Heart right ventricle (tissue), 16 donors: ENCODE measurements around the gene BCL10. TPM values are rescaled to one million over a fixed set of nuclear protein-coding genes. Genes with fewer than 3 reads are reported as not detected.
A peak's percentile ranks its signal among the peaks of the same experiment; 100 is the strongest.
"Not testable (repeated sequence)": the region's sequence is repeated elsewhere in the genome, so short reads cannot be mapped to it uniquely, and the experiment has no call there.

Experiments
- ATAC-seq, 8 donors: fragments of 200-7000 bp; cut with Tn5 transposase; one replicate each; pipeline ENCODE4 v1.9.1; 2020; ENCODE audit warnings: mild to moderate bottlenecking in 8 of 8, moderate library complexity in 8 of 8, moderate number of reproducible peaks in 1 of 8
- DNase-seq, 2 donors: peaks; one replicate each; pipeline ENCODE4 v3.0.0-alpha.2; 2020
- H3K27ac ChIP-seq, 10 donors: fragments of 200-600 bp; sonication (generic) in 2 of 10; one replicate each; pipeline versions ENCODE4 v1.5.0 to v1.8.0; 2020 to 2022; ENCODE audit warnings: mild to moderate bottlenecking in 3 of 10
- H3K27me3 ChIP-seq, 7 donors: fragments of 200-600 bp; one replicate each; pipeline ENCODE4 v1.8.0; 2021 to 2022; ENCODE audit warnings: mild to moderate bottlenecking in 2 of 7
- H3K36me3 ChIP-seq, 9 donors: fragments of 200-600 bp; sonication (generic) in 1 of 9; one replicate each; pipeline versions ENCODE4 v1.5.0 to v1.8.0; 2020 to 2022; ENCODE audit warnings: mild to moderate bottlenecking in 2 of 9
- H3K4me1 ChIP-seq, 9 donors: fragments of 200-600 bp; sonication (generic) in 1 of 9; one replicate each; pipeline versions ENCODE4 v1.5.0 to v1.8.0; 2020 to 2022; ENCODE audit warnings: mild to moderate bottlenecking in 4 of 9
- H3K4me3 ChIP-seq, 10 donors: fragments of 200-600 bp; sonication (generic) in 2 of 10; one replicate each; pipeline versions ENCODE4 v1.5.0 to v1.8.0; 2020 to 2022; ENCODE audit warnings: mild to moderate bottlenecking in 7 of 10, moderate library complexity in 2 of 10
- H3K9me3 ChIP-seq, 11 donors: fragments of 200-600 bp in 10 of 11; sonication (generic) in 2 of 11; one replicate each; pipeline versions ENCODE4 v1.5.0 to v1.8.0; 2013 to 2022; ENCODE audit warnings: mild to moderate bottlenecking in 2 of 11, control low read depth in 1 of 11, moderate library complexity in 1 of 11
- CTCF ChIP-seq, 9 donors: fragments of 200-600 bp; sonication (generic) in 2 of 9; IDR thresholded peaks; one replicate each; pipeline versions ENCODE4 v1.5.0 to v1.8.0; 2021 to 2022; ENCODE audit warnings: antibody characterized with exemption in 9 of 9, mild to moderate bottlenecking in 5 of 9, moderate library complexity in 1 of 9
- WGBS, 2 donors: extraction: QIAGEN DNeasy Blood & Tissue Kit; methylation state at CpG; one replicate each; pipeline ENCODE4 v1.1.7; 2013; ENCODE audit warnings: inconsistent platforms in 1 of 2; 5-methylcytosine and 5-hydroxymethylcytosine counted together
- intact Hi-C, 10 donors: fragments of 100-400 bp; cut with DNase I; formaldehyde crosslinking; loops; one replicate each; pipeline versions ENCODE4 v1.11.1 to v1.14.2; 2022
- polyA plus RNA-seq, 2 donors: library from polyadenylated mRNA; stranded (reverse); fragments of 200-250 nt; gene quantifications; one replicate each; pipeline ENCODE4 v1.2.3, GENCODE V29; 2013
- total RNA-seq, 10 donors: library from RNA; stranded (reverse); fragmentation: NEBNext Ultra II Directional in 3 of 10; extraction: Animal tissue kit (Norgen Biotek cat#: 25700) in 3 of 10; gene quantifications; one replicate each; pipeline versions ENCODE4 v1.2.1 to v1.2.4, GENCODE V29; 2021 to 2023
- donor health status: Arrhythmogenic right ventricular cardiomyopathy.
- donor health status: ischemic (EF 13 %, LVEDD 7.1; RV severe dilation, severe dysfunction).
- donor health status: healthy with polysubstance abuse.
- donor health status: DM: no; HTN: yes; CAD: no.
- donor health status: DM: no; HTN: no; CAD: no.
- donor health status: ischemic (EF 25% LVEDD 6.9; RV normal size, moderate dysfunction).
- donor health status: ischemic (EF 25% LVEDD 5.7; RV mildly dilated, moderate dysfunction).
- donor health status: healthy.
- donor health status: DM: yes; HTN: yes; CAD: no.
- donor health status: Ischemic cardiomyopathy.
- donor health status: ischemic (EF 35%, LVEDD 5.7; RV mildly dilated, moderate dysfunction).
- donor health status: nonischemic (EF 11% LVEDD 7.7; RV severe dilation, severe dysfunction).
- donor health status: DM: yes; HTN: yes; CAD: no.
- donor health status: PGD.
- donor health status: ischemic (EF 29% LVEDD 5.4; RV normal size, mild dysfunction).
- donor health status: nonischemic (EF 23%, LVEDD 6.1; RV moderate dilation, normal function).

BCL10 gene
- total and polyA plus RNA-seq, 12 donors = 4.1 to 15.3 (median 8.9) TPM

- intact Hi-C loops = loop anchor here in 8 of 10 donors (2.0 to 10.0 kb wide), 6 partner anchors 17 to 317 kb away; partner anchors contain the start of gene BCL10 (in 1 of the 8)
- H3K9me3 ChIP-seq = no peaks in the 10 kb centered on the region
- WGBS, 2 donors = 0 to 1% methylated on average over 61 to 65 of the region's 65 CpGs
- peak; percentile 95 to 100 (median 99) for TF ChIP-seq CTCF (IDR thresholded peaks at IDR 0.05)
- peaks cover 0 to 62% (median 21%) of the 10 kb centered on the region in 9 donors for H3K36me3 ChIP-seq
- H3K4me1 ChIP-seq = peaks cover 6 to 47% (median 32%) of the 10 kb centered on the region in 9 donors
- DNase-seq (peak; percentile 96 to 97), ATAC-seq (peak; percentile 97 to 99 (median 98))
- peak within 1 kb of the TSS; percentile 76 to 98 (median 90) for H3K4me3 ChIP-seq
- peak within 1 kb of the TSS; percentile 78 to 95 (median 87) for H3K27ac ChIP-seq
- no peaks in the 10 kb centered on the region for H3K27me3 ChIP-seq
Measured at GRCh38 chr1:85259118-85259911, 17.1 kb downstream of the BCL10 start, which contains the start of gene C1orf52. TSS of gene C1orf52 (minus strand) at chr1:85259662. CDS start at chr1:85259633, 29 bp downstream.

DNA sequence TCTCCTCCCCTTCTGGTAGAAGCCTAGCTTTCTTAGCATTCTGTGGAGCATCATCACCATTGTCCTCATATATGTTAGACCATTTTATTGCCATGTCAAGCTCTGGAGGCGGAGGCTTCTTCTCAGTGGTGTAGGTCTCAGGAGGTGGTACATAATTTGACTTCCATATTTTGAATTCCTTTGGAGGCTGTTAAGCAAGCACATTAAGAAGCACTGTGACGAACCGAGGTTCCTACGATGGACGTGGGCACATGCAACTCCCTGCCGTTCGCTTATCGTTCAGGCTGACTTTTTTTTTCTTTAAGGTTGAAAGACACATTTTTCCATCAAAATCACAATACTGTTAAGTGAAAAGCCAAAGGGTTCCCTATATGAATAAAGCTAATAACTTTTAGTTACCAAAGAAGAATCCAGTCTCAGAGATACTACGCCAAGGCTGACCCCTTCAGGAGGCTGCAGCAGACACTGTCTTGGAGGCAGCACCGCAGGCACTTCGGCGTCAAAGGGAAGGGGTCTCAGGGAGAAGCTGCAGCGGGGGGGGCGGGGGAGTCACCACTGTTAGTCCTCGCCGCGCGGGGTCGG lies 17.8 kb downstream of the BCL10 start:
- Histone ChIP-seq H3K27ac (peak overlapping the region in 7 of 10 donors; percentile 82 to 95 (median 92)), H3K27me3 (no peaks in the 10 kb centered on the region), H3K36me3 (peaks cover 0 to 62% (median 21%) of the 10 kb centered on the region in 9 donors), H3K4me3 (peak overlapping the region; percentile 76 to 98 (median 90)), H3K9me3 (no peaks in the 10 kb centered on the region), H3K4me1 (peaks cover 6 to 54% (median 38%) of the 10 kb centered on the region in 9 donors)
- intact Hi-C loops = loop anchor here in 8 of 10 donors (2.0 to 10.0 kb wide), 6 partner anchors 18 to 316 kb away; partner anchors contain the start of gene BCL10 (in 1 of the 8)
- TF ChIP-seq CTCF (IDR thresholded peaks at IDR 0.05) = no peak
- 3 to 6% methylated on average over 19 of the region's 19 CpGs for WGBS, 2 donors
- ATAC-seq (peak in 4 of 8 donors; percentile 8 to 43 (median 11)), DNase-seq (no peak)

GRCh38 chr1:85249042-85249441 lies 27.4 kb downstream of the BCL10 start:
- WGBS, 2 donors = 77 to 96% methylated on average over 3 of the region's 3 CpGs
- intact Hi-C loops = loop anchor here in 1 of 10 donors (10.0 kb wide), 1 partner anchor 144 kb away; no protein-coding TSS in a partner anchor
- not testable (repeated sequence) for H3K4me3 ChIP-seq, H3K27me3 ChIP-seq, ATAC-seq, H3K27ac ChIP-seq, DNase-seq, H3K9me3 ChIP-seq
- Histone ChIP-seq H3K4me1 (peaks cover 0 to 23% (median 8%) of the 10 kb centered on the region in 9 donors), H3K36me3 (peaks cover 0 to 39% (median 4%) of the 10 kb centered on the region in 9 donors)

GRCh38 chr1:85245891-85246290 lies 30.5 kb downstream of the BCL10 start:
- Histone ChIP-seq H3K27ac (no peak overlapping the region), H3K27me3 (no peaks in the 10 kb centered on the region), H3K4me1 (peaks cover 0 to 20% (median 9%) of the 10 kb centered on the region in 9 donors), H3K4me3 (no peak overlapping the region), H3K36me3 (peaks cover 0 to 9% (median 0%) of the 10 kb centered on the region in 9 donors), H3K9me3 (no peaks in the 10 kb centered on the region)
- no peak for TF ChIP-seq CTCF (IDR thresholded peaks at IDR 0.05)
- no peak for ATAC-seq
- intact Hi-C loops = loop anchor here in 1 of 10 donors (10.0 kb wide), 1 partner anchor 141 kb away; no protein-coding TSS in a partner anchor
- WGBS, 2 donors = 76 to 78% methylated on average over 1 of the region's 1 CpG
- DNase-seq = no peak
